Measurements from ENCODE around the gene OAS2.

The OAS2 gene

DNA sequence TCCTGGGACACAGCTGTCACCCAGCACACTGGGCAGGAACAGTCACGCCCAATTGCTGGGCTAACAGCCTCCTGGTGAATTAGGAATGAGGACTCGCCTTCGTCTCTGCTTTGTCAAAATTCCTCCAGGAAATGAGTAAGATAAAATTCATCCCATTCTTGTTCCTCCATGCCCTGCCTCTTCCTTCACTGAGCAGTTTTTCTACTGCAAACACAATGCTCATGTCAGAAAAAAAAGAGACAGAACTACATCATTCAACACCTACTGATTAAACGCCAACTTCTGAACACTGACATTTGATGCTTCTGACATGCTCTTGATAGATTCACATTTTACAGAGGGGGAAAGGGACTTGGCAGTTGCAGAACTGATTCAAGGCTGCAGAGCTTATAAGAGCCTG, 40.7 kb downstream of the OAS2 start:
- no peak for DNase-seq (ENCODE audit: low spot score)

DNA sequence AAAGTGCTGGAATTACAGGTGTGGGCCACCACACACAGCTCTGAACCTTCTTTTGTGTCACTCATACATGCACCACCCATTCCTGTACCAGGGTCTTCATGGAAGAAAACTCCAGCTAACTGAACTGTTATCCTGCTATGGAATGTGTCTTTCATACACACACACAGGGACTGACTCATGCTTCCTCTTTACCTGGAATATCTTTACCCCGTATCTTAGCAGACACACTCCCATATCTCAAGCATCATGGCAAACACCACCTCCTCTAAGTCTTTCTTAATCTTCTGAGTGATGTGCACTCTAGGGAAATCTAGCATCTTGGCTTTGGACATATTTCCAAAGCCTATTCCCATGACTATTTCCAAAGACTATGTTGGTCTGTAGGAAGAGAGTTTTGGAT, 43.2 kb downstream of the OAS2 start:
- DNase-seq (ENCODE audit: low spot score), result no peak

DNA sequence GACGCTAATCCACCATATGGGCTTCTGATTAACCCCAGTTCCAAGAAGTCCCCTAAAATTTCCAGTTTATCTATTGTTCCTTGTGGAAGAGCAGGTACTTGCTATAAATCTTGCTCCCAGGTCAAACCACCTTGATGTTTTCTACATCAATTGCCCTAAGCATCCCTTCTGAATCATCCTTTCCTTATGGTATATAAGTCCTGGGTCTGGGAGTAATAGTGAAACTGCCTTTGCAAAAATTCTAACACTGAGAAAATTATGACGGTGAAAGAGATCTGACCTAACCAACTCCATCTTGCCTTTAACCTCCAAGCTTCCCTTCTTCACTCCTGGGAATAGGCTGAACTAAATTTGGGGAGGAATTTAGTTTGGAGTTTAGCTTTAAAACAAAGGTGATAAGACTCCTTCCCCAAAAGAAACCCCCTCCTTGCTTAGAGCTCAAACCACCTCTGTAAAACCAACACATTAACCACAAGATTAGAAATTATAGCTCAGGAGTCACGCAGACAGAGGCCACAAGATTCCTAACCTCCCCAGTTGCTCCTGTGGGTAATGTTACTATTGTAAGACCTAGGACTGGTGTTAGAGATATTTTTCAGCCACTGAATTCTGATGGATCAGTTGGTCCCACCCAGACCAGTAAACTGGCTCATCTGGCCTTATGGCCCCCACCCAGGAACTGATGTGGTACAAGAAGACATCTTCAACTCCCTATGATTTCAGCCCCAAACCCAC, 44.4 kb downstream of the OAS2 start:
- no peak for DNase-seq (ENCODE audit: low spot score)

DNA sequence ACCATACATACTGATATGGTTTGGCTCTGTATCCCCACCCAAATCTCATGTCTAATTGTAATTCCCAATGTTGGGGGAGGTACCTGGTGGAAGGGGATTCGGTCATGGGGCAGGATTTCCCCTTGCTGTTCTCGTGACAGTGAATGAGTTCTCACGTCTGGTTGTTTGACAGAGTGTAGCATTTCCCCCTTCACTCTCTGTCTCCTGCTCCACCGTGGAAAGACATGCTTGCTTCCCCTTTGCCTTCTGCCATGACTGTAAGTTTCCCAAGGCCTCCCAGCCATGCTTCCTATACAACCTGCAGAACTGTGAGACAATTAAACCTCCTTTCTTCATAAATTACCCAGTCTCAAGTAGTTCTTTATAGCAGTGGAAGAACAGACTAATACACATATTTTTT, 49.4 kb downstream of the OAS2 start:
- DNase-seq (ENCODE audit: low spot score), result no peak

DNA sequence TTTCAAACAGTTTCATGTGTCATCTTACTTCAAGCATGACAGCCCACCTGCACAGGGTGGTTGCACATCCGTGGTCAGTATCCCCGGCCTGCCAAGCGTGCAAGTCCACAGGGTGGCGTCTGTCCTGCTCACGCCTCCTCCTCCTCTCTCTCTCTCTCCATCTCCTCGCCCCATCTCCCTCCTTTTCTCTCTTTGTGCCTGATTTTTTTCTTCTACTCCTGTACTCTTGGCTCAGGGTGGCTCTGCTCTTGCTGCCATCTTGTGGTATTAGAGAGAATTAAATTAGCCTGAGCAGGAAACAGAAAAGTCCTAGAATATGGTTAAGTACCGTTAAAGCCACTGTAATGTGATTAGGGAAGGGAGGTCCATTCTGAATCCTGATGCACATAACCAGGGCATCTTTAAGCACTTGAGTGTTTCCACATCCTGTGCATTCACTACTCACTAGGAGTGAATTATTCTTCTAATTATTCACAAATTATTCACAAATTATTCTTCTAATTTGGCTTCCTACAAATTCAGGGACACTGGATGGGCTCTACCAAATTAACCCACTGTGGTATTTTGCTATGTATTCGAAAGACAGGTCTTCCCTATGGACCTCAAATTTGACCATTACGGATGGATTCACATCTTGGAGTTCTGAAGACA, 52.7 kb downstream of the OAS2 start:
- DNase-seq (ENCODE audit: low spot score), result peak; percentile 46

DNA sequence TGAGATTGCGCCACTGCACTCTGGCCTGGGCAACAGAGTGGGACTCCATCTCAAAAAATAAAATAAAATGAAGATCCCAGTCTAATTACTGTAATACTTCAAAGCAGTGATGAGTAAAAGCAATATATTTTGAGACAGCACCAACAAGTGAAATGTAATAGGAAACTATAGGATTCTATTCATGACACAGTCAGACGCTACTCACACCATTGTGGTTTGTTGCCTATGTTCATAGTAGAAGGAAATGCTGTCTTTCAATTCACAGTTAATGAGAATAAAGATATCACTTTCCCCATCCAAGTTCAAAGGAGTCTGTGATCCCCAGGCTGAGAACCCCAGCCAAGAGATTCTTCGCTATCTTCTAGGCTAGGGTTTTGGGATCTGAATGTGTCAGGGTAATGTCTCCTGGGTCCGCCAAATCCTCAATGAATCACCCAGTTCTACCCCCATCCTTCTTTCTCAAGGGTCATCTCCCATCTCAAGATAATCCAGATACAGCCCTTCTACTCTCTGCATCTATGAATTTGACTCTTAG, 61.7 kb downstream of the OAS2 start:
- DNase-seq (ENCODE audit: low spot score), result no peak

DNA sequence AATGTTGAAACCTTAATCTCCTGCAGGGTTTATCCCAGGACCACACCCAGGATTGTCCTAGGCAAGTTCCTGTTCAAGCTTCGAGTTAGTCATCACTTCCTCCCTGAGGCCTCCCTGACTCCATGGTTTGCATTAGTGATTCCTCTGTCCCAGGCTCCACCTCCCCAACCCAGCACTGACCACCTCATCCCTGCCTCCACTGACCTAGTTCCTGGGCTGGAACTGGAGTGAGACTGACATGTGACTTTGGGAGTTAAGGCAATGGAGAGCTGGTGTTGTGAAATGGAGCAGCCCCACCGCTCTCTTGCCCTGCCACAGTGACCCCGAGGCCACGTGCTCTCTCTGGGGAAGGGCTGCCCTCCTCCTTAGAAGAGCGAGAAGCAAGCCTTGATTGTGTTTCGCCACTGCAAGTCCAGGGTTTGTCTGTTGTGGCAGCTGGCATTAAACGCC, 62.4 kb downstream of the OAS2 start:
- no peak for DNase-seq (ENCODE audit: low spot score)

DNA sequence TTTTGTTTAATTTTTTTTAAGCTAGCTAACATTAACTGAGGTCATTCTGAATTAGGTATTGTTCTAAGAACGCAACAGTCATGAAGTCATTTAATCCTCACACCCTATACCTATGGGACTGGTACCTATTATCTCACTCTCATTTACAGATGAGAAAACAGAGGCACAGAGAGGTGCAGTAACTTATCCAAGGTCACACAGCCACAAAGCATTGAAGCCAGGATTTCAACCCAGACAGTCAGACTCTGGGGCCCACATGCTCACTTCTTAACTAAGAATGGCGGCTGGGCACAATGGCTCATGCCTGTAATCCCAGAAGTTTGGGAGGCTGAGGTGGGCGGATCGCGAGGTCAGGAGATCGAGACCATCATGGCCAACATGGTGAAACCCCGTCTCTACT, 63.2 kb downstream of the OAS2 start:
- DNase-seq (ENCODE audit: low spot score), result no peak

DNA sequence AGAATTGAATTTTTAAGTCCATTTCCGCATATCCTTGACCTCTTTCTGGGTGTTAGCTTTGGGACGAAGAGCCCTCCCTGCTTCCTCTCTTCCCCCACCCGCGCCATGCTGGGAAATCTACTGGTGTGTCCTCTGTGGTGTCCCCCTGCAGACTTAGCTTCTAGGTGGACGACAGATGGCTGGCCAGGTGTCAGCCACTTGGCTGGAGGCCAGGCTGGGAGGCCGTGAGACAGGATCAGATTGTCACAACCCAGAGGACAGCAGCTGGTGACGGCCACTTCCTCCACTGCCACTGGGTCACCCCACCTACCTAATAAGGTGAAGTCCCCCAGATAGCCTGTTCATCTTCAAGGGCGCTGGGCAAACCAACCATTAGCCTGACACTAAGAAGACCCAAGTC, 64.9 kb downstream of the OAS2 start:
- DNase-seq (ENCODE audit: low spot score), result no peak

DNA sequence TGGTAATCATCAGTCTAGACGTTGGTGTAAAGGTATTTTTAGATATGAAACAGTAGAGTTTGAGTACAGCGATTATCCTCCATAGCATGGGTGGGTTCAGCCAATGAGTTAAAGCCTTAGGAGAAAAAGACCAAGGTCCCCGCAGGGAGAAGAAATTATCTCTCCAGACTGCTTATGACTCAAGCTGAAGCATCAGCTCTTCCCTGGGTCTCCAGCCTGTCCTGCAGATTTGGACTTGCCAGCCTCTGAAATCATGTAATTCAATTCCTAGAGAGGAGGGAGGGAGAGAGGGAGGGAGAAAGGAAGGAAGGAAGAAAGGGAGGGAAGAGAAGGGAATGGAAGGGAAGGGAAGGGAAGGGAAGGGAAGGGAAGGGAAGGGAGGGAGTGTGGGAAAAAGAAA, 66.2 kb downstream of the OAS2 start:
- DNase-seq (ENCODE audit: low spot score), result no peak

DNA sequence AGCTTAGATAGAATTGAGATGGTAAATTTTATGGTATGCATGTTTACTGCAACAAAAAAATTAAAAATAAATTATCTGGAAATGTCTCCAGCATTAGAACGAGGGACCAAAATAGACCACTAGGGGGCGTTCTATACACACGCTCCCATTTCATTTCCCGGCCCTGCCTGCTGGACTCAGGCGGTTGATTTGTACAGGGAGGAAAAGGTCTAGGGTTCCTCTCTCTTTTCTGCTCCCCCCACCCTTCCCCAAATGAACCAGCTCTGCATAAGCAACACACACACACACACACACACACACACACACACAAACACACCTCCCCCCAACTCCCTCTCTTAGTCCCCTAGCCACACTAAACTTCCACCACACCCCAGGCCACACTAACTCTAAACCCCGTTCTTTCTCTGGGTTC, 70.4 kb downstream of the OAS2 start:
- peak; percentile 90 for DNase-seq (ENCODE audit: low spot score)

DNA sequence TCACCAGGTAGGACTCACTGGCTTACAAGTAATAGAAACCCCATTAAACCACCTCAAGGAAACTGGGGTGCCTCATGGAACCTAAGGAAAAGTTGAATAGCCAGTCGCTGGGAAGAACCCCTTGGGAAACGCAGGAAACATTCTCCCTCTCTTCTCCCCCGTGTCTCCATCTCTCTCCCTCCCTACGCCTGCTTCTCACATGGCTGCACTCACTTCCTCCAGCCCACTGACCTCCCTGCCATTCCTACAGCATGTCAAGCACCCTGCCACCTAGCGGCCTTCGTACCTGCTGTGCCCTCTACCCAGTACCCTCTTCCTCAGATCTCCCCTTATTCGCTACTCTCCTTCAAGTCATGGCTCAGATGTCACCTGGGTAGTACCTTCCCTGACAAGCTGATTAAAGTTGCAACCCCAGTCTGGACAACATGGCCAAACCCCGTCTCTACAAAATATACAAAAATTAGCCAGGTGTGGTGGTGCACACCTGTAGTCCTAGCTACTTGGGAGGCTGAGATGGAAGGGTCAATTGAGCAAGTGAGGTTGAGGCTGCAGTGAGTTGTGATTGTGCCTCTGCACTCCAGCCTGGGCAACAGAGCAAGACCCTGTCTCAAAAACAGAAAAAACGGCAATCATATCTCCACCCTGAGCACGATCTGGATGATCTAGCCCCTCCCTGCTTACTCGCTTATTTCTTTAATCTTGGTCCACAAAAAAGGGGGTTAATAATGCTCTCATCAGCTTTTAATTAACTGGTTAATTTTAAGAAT, 71.8 kb downstream of the OAS2 start:
- peak; percentile 70 for DNase-seq (ENCODE audit: low spot score)

DNA sequence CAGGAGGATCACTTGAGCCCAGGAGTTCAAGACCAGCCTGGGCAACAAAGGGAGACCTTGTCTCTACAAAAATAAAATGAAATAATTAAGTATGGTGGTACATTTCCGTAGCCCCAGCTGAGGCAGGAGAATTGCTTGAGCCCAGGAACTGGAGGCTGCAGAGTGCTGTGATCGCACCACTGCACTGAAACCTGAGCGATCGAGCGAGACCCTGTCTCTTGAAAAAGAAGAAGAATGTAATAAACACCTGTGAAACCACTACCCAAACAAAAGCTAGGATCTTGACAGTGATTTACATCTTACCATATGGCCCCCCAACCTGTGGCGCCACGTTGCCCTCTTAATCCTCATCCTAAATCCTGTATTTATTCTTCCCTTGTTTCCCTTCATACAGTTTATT, 72.5 kb downstream of the OAS2 start:
- DNase-seq (ENCODE audit: low spot score), result no peak

DNA sequence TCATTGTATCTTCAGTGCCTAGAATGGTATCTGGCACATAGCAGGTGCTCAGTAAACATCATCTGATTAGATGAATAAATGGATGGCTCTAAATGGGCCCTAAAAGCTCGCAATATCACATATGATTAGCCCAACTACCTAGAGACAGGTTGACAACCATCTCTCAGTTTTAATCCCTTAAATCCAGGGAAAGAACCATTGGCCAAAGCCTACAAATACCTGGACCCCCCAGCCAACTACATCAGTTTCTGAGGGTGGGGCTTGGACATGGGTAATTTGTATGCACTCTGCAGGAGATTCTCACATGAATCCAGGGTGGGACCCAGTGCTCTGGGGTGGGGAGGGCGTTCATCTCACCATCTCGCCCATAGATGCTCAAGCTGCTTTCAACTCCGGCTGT, 73.4 kb downstream of the OAS2 start:
- no peak for DNase-seq (ENCODE audit: low spot score)

DNA sequence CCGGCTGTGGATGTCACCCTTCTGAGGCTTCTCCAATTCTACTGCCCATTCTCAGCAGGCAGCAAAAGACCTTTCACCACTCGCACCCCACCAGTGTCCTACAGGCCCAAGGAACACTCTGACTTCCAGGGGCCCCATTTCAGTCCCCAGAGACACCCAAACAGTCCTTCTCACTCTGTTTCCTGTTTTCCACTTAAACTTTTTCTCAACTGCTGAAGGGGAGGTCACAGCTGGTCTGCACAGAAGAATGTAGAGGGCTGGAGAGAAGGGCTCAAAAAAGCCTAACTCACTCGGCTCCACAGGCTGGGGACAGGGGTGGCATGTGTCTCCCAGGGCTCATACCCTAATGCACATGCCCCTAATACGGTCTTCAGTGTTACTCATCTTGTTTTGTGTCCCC, 74.0 kb downstream of the OAS2 start:
- no peak for DNase-seq (ENCODE audit: low spot score)

DNA sequence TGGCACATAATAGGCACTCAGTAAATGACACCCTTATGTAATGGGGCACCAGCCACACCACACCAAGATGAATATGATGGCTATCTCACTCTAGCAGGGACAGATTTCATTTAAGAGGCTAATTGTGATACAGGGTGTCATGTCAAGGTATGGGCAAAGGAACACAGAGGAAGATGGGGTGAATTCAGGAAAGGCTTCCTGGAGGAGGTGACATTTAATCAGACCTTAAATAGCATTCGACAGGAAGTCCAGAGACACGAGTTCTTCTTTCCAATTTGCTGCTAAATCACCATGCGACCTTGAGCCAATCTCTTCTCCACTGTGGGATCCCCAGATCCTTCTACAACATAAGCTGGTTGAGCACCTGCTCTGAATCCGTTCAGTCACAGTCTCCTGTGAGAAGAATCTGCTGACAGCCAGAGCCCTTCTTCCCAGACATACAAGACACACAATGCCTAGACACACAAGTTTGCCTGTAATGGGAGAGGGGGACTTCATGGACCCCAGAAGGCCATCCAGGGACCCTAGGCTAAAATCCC, 76.7 kb downstream of the OAS2 start:
- no peak for DNase-seq (ENCODE audit: low spot score)

DNA sequence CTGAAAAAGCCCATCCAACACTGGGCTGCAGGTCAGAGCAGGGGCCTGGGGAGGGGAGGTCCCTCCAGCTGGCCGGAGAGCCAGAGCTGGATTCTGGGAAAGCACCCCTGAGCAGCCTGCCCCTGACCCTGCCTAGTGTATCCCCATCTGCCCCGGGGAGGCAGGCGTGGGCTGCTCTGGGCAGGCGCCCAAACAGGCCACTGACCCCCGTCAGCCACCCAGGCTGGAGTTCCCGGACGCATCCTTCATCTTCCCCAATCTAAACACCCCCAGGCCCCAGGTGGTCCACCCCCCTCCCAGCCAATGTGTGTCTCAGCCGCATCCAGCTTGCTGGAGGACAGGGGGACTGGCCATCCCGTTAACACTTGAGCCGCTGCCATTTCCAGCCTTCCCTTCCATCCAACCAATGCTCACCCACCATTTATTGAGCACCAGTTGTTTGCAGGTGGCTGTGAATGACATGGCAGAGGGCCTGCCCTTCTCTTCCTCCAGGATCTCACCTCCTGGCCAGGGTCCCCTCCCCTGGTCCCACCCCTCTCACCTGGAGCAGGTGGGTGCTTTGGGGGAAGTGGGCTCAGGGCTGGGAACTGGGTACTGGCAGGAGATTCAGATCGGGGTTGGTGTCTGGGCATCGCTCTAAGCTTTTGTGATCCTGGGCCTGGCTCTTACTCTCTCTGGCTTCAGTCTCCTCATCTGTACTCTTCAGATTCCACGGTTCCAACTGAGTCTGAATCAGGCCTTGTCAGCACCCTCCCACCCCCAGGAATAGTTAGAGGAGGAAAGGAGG, 77.5 kb downstream of the OAS2 start:
- DNase-seq (ENCODE audit: low spot score), result no peak

DNA sequence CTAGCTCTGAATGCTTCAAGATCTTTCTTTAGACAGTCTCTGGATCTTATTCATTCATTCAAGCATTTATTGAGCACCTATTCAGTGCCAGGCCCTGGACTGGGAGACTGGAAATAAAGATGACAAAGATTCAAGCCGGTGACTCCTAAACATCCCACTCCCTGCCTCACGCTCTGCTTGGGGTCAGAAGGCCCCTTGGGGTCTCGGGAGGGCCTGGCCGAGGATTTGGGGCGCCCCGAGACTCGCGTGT, 78.0 kb downstream of the OAS2 start:
- DNase-seq (ENCODE audit: low spot score), result no peak

DNA sequence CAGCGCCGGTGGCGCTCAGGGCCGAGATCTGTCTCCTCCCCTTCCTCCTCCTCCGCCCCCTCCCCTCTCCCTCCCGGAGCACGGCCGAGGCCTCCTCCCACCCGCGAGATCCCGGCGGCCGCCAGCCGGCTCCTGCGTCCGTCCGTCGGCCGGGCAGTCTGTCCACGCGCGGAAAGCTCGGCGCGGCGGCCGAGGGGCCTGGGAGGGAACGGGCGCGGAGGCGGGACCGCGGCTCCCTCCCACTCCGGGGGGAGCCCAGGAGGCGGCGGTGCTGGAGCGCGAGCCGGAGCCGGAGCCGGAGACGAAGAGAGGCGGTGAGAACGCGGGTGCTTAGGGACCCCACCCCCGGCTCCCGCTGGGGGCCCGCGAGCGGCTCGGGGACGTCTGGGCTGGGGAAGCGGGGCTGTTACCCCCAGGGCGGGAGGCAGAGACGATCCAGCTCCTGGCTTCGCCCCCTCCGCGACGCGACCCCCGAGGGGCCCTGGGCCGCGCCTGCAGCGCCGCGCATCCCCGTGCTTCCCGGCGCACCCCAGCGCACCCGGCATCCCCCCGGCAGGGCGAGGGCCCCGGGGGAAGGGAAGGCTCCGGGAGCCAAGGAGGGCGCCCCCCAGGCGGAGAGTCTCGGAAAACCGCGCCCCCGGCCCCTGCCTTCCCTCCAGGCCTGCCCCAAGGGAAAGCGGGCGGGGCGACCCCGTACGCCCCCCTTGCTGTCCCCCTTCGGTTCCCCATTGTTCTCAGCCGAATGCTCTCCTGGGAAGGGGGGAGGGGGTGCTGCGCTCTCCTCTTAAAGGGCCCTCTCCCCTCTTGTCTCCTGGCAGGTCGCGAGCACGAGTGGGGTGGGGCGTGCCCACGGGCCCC, 78.5 kb downstream of the OAS2 start, which contains the start of gene DTX1:
Gene DTX1 (plus strand): TSS at position 100 of the 858 bp plus-strand sequence. CDS start 1,463 bp downstream, outside the sequence.
- no peak for DNase-seq (ENCODE audit: low spot score)

DNA sequence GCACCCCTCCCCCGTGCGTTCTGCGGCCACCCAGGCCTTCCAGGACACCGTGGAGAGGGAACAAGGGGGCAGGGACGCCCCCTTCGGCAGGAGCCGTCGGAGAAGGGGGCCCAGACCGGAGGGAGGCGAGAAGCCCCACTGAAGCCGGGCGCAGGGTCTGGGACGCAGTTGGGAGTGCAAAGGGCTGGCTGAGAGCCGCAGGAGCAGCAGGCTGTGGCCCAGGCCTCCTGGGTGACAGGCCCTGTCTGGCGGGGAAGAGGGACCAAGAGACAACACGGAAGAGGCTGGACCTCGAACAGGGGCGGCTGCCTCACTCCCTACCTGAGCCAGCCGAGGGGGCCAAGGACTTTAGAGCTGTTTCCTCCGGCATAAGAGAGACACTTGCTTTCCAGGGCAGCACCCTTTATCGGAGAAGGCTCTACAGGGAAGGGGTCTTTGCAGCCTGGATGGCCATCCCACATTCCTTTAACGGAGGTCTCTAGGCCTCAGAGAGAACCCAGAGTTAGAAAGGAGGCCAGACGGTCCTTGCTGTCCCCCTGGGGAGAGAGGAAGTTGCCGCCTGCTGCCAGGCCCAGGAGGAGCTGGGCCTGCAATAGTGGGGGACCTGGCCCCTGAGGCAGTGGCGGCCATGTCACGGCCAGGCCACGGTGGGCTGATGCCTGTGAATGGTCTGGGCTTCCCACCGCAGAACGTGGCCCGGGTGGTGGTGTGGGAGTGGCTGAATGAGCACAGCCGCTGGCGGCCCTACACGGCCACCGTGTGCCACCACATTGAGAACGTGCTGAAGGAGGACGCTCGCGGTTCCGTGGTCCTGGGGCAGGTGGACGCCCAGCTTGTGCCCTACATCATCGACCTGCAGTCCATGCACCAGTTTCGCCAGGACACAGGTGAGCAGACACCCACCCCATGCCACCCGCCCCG, 79.5 kb downstream of the OAS2 start:
- DNase-seq (ENCODE audit: low spot score), result no peak
